Measurements from ENCODE around the gene SLC17A1. TPM values are rescaled to one million over a fixed set of nuclear protein-coding genes. Genes with fewer than 3 reads are reported as not detected.

SLC17A1 gene
- total and polyA plus RNA-seq, 10 of the 15 experiments (the other 5 are each of a cell fraction or from before 2014, with no cell fraction given) = not detected

DNA sequence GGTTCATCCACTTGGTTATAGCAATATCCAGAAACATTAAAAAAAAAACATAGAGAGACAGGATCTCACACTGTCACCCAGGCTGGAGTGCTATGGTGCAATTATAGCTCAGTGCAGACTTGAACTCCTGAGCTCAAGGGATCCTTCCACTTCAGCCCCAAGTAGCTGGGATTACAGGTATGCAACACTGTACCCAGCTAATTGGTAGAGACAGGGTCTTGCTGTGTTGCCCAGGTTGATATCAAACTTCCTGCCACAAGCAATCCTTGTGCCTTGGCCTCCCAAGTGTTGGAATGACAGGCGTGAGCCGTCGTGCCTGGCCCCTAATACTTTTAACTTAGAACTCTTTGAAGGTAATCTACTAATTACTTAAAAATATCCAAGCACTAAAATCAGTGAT, 818 bp upstream of the SLC17A1 start:
- 9% methylated on average over 3 of the region's 3 CpGs for WGBS (ENCODE audit: insufficient coverage, insufficient replicate concordance, low lambda C conversion rate, missing lambda C conversion rate)
- ChIA-PET SMC1A (ENCODE audit: uncharacterized antibody, unreplicated experiment) (no interaction called here), RAD21 (ENCODE audit: unreplicated experiment) (no interaction called here), POLR2A (interaction anchor here (0.6 kb wide), 1 partner anchor 94 kb away, joined by 3 read pairs; no protein-coding TSS in a partner anchor), CTCF (no interaction called here)
- no peaks in the 10 kb centered on the region for H3K79me2 ChIP-seq (ENCODE audit: control insufficient read depth, insufficient read depth, low read length)
- H2AFZ ChIP-seq (ENCODE audit: control insufficient read depth, low read depth, low read length) = no peak overlapping the region
- H3K4me1 ChIP-seq (ENCODE audit: control insufficient read depth, insufficient read depth, low read length) = no peaks in the 10 kb centered on the region
- H3K36me3 ChIP-seq (ENCODE audit: control insufficient read depth in 2 of 2, insufficient read depth in 2 of 2, low read length in 1 of 2) = no peaks in the 10 kb centered on the region
- no peak overlapping the region for H3K27ac ChIP-seq (ENCODE audit: control insufficient read depth, insufficient read depth)
- in situ Hi-C loops (cut with MboI) (no loop called here), intact Hi-C loops (cut with micrococcal nuclease; ENCODE audit: unreplicated experiment) (no loop called here)
- BruUV-seq (replicated peaks) = no TSS peak
- H3K4me3 ChIP-seq = no peak overlapping the region
- H3K27me3 ChIP-seq (replicated peaks in 1 of 2; ENCODE audit: control insufficient read depth in 2 of 2, insufficient read depth in 2 of 2, low read length in 1 of 2) = no peaks in the 10 kb centered on the region
- ATAC-seq (no peak), FAIRE-seq (no peak), DNase-seq (ENCODE audit: low read depth, low spot score) (no peak)
- H3K4me2 ChIP-seq (ENCODE audit: control insufficient read depth, insufficient read depth) = no peak overlapping the region
- H3K9ac ChIP-seq (ENCODE audit: control insufficient read depth, insufficient read depth, low read length) = no peak overlapping the region
- no peaks in the 10 kb centered on the region for H3K9me3 ChIP-seq (replicated peaks; ENCODE audit: control insufficient read depth, insufficient read depth, low read length)
- no peaks in the 10 kb centered on the region for H4K20me1 ChIP-seq (ENCODE audit: control insufficient read depth, insufficient read depth)
- no peak for TF ChIP-seq GATAD2B (conservative IDR thresholded peaks at IDR 0.05; ENCODE audit: low read depth)
- no peak for TF ChIP-seq PKNOX1 (IDR thresholded peaks at IDR 0.05)
- TF ChIP-seq E4F1 (IDR thresholded peaks at IDR 0.05; ENCODE audit: borderline replicate concordance, partially characterized antibody) = no peak
- no peak for TF ChIP-seq NRF1 (conservative IDR thresholded peaks at IDR 0.05; ENCODE audit: low read depth, low read length)
- TF ChIP-seq, protein P1, sequence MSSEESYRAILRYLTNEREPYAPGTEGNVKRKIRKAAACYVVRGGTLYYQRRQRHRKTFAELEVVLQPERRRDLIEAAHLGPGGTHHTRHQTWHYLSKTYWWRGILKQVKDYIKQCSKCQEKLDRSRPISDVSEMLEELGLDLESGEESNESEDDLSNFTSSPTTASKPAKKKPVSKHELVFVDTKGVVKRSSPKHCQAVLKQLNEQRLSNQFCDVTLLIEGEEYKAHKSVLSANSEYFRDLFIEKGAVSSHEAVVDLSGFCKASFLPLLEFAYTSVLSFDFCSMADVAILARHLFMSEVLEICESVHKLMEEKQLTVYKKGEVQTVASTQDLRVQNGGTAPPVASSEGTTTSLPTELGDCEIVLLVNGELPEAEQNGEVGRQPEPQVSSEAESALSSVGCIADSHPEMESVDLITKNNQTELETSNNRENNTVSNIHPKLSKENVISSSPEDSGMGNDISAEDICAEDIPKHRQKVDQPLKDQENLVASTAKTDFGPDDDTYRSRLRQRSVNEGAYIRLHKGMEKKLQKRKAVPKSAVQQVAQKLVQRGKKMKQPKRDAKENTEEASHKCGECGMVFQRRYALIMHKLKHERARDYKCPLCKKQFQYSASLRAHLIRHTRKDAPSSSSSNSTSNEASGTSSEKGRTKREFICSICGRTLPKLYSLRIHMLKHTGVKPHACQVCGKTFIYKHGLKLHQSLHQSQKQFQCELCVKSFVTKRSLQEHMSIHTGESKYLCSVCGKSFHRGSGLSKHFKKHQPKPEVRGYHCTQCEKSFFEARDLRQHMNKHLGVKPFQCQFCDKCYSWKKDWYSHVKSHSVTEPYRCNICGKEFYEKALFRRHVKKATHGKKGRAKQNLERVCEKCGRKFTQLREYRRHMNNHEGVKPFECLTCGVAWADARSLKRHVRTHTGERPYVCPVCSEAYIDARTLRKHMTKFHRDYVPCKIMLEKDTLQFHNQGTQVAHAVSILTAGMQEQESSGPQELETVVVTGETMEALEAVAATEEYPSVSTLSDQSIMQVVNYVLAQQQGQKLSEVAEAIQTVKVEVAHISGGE (CRISPR knock-in tag; IDR thresholded peaks at IDR 0.05) = no peak
- TF ChIP-seq, protein P2, sequence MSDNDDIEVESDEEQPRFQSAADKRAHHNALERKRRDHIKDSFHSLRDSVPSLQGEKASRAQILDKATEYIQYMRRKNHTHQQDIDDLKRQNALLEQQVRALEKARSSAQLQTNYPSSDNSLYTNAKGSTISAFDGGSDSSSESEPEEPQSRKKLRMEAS (IDR thresholded peaks at IDR 0.05; ENCODE audit: low read depth, low read length) = no peak
- TF ChIP-seq ZBTB4 (CRISPR knock-in tag; IDR thresholded peaks at IDR 0.05) = no peak
- no peak for TF ChIP-seq ZNF622 (IDR thresholded peaks at IDR 0.05)
- no peak for TF ChIP-seq CREB1 (IDR thresholded peaks at IDR 0.05; ENCODE audit: low read depth)
- no peak for TF ChIP-seq RELB (IDR thresholded peaks at IDR 0.05; ENCODE audit: low read depth)
- no peak for TF ChIP-seq CEBPB (IDR thresholded peaks at IDR 0.05; ENCODE audit: borderline replicate concordance in 1 of 2, low read depth in 2 of 2, low read length in 2 of 2)

Data from GM12878 (cell line).